Thyroid gland (tissue), 4 donors: ENCODE results near the gene SYT1.

ENCODE experiments used
- CTCF ChIP-seq, 6 experiments: fragments of 200-600 bp in 3 of 6; fragments of 450-650 bp in 3 of 6; sonication (generic) in 3 of 6; IDR thresholded peaks; one replicate each; pipeline ENCODE4 v1.5.1; 2016 to 2019; ENCODE audit warnings: antibody characterized with exemption in 6 of 6, mild to moderate bottlenecking in 2 of 6, inconsistent platforms in 1 of 6, moderate library complexity in 1 of 6
- POLR2A ChIP-seq, 2 donors: fragments of 450-650 bp; IDR thresholded peaks; one replicate each; pipeline ENCODE4 v1.6.1; 2017; ENCODE audit warnings: antibody characterized with exemption in 2 of 2, mild to moderate bottlenecking in 2 of 2, moderate library complexity in 1 of 2

- no peak for TF ChIP-seq CTCF (IDR thresholded peaks at IDR 0.05)
- TF ChIP-seq POLR2A (IDR thresholded peaks at IDR 0.05) = no peak
Observed at GRCh38 chr12:79255288-79255687, 390.7 kb downstream of the SYT1 start.
